DND-41 (cell line): Measurements from ENCODE around the gene LMBR1L.
A peak's percentile ranks its signal among the peaks of the same experiment; 100 is the strongest.
"Not testable (repeated sequence)": the region's sequence is repeated elsewhere in the genome, so short reads cannot be mapped to it uniquely, and the experiment has no call there.

Source experiments
- ATAC-seq: fragments of 200-7000 bp; cut with Tn5 transposase; 3 replicates; pipeline ENCODE4 v1.9.1; 2021; ENCODE audit warnings: low read depth; ENCODE audit not compliant: insufficient read depth
- DNase-seq: peaks from one replicate; pipeline ENCODE4 v3.0.0-alpha.2; 2020
- H2AFZ ChIP-seq: 2 replicates; pipeline ENCODE4 v1.6.0; 2012; ENCODE audit warnings: low read depth, low read length
- H3K27ac ChIP-seq: 2 replicates; pipeline ENCODE4 v1.5.1; 2012; ENCODE audit warnings: low read length, inconsistent platforms
- H3K27me3 ChIP-seq: fragments of 200-600 bp; sonication (generic); 2 replicates; pipeline ENCODE4 v1.6.0; 2012; ENCODE audit warnings: low read length, mild to moderate bottlenecking, inconsistent platforms; ENCODE audit not compliant: insufficient read depth, poor library complexity
- H3K36me3 ChIP-seq: 2 replicates; pipeline ENCODE4 v1.5.1; 2012; ENCODE audit warnings: low read length, inconsistent platforms; ENCODE audit not compliant: insufficient read depth
- H3K4me1 ChIP-seq: 2 replicates; pipeline ENCODE4 v1.5.1; 2012; ENCODE audit warnings: mild to moderate bottlenecking, low read length; ENCODE audit not compliant: insufficient read depth
- H3K4me2 ChIP-seq: 2 replicates; pipeline ENCODE4 v1.6.0; 2012; ENCODE audit warnings: mild to moderate bottlenecking, moderate library complexity, low read length, inconsistent platforms; ENCODE audit not compliant: insufficient read depth
- H3K4me3 ChIP-seq, 2 experiments: fragments of 200-600 bp in 1 of 2; shearing (Covaris generic) in 1 of 2; 2 replicates each; pipeline ENCODE4 v1.5.1; 2012 to 2016; ENCODE audit warnings: inconsistent platforms in 2 of 2, low read length in 2 of 2, mild to moderate bottlenecking in 2 of 2, low read depth in 1 of 2, moderate library complexity in 1 of 2
- H3K79me2 ChIP-seq: 2 replicates; pipeline ENCODE4 v1.6.0; 2012; ENCODE audit warnings: low read length, inconsistent platforms; ENCODE audit not compliant: insufficient read depth
- H3K9ac ChIP-seq: 2 replicates; pipeline ENCODE4 v1.6.0; 2012; ENCODE audit warnings: low read depth, mild to moderate bottlenecking, inconsistent platforms, low read length, moderate library complexity
- H3K9me3 ChIP-seq: 2 replicates; pipeline ENCODE4 v1.5.1; 2012; ENCODE audit warnings: low read length, moderate library complexity, mild to moderate bottlenecking, inconsistent platforms; ENCODE audit not compliant: insufficient read depth, severe bottlenecking
- H4K20me1 ChIP-seq: 2 replicates; pipeline ENCODE4 v1.6.0; 2012; ENCODE audit warnings: low read length; ENCODE audit not compliant: insufficient read depth
- EZH2 ChIP-seq: IDR thresholded peaks from 3 replicates; pipeline ENCODE4 v1.6.1; 2012; ENCODE audit warnings: borderline replicate concordance, low read depth, mild to moderate bottlenecking, moderate library complexity, low read length, inconsistent platforms; ENCODE audit not compliant: severe bottlenecking
- TF ChIP-seq, protein P1 (sequence below): IDR thresholded peaks from 2 replicates; pipeline ENCODE4 v1.5.1; 2012; ENCODE audit warnings: borderline replicate concordance, low read length, moderate library complexity, mild to moderate bottlenecking; ENCODE audit not compliant: poor library complexity, severe bottlenecking; ENCODE audit errors: extremely low read depth

The LMBR1L gene

GRCh38 chr12:49138587-49138986 lies 27.9 kb upstream of the LMBR1L start:
- peaks cover 6% of the 10 kb centered on the region; the same call in 1 of the 2 replicates for H3K79me2 ChIP-seq
- H3K9ac ChIP-seq = no peak overlapping the region
- no peaks in the 10 kb centered on the region for H3K27me3 ChIP-seq
- no peak overlapping the region for H3K27ac ChIP-seq
- H3K4me2 ChIP-seq = no peak overlapping the region
- H3K4me1 ChIP-seq = peaks cover 4% of the 10 kb centered on the region
- ATAC-seq (no peak), DNase-seq (no peak)
- no peak overlapping the region for H3K4me3 ChIP-seq
- TF ChIP-seq EZH2 = no peak
- TF ChIP-seq, protein P1, sequence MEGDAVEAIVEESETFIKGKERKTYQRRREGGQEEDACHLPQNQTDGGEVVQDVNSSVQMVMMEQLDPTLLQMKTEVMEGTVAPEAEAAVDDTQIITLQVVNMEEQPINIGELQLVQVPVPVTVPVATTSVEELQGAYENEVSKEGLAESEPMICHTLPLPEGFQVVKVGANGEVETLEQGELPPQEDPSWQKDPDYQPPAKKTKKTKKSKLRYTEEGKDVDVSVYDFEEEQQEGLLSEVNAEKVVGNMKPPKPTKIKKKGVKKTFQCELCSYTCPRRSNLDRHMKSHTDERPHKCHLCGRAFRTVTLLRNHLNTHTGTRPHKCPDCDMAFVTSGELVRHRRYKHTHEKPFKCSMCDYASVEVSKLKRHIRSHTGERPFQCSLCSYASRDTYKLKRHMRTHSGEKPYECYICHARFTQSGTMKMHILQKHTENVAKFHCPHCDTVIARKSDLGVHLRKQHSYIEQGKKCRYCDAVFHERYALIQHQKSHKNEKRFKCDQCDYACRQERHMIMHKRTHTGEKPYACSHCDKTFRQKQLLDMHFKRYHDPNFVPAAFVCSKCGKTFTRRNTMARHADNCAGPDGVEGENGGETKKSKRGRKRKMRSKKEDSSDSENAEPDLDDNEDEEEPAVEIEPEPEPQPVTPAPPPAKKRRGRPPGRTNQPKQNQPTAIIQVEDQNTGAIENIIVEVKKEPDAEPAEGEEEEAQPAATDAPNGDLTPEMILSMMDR = no peak
- H3K9me3 ChIP-seq = no peaks in the 10 kb centered on the region
- no peaks in the 10 kb centered on the region for H3K36me3 ChIP-seq
- H2AFZ ChIP-seq = no peak overlapping the region
- no peaks in the 10 kb centered on the region for H4K20me1 ChIP-seq

GRCh38 chr12:49137476-49137875 lies 26.8 kb upstream of the LMBR1L start:
- H4K20me1 ChIP-seq = no peaks in the 10 kb centered on the region
- H3K79me2 ChIP-seq = peaks cover 17% of the 10 kb centered on the region
- peak overlapping the region; percentile 21; the same call in 1 of the 2 replicates for H3K9ac ChIP-seq
- no peak overlapping the region for H3K4me2 ChIP-seq
- peaks cover 15% of the 10 kb centered on the region for H3K4me1 ChIP-seq
- H3K27me3 ChIP-seq = no peaks in the 10 kb centered on the region
- H3K36me3 ChIP-seq = no peaks in the 10 kb centered on the region
- no peak overlapping the region for H3K27ac ChIP-seq
- H3K4me3 ChIP-seq = no peak overlapping the region
- H2AFZ ChIP-seq = no peak overlapping the region
- H3K9me3 ChIP-seq = no peaks in the 10 kb centered on the region
- ATAC-seq (no peak), DNase-seq (no peak)
- no peak for TF ChIP-seq EZH2
- TF ChIP-seq, protein P1 = no peak

DNA sequence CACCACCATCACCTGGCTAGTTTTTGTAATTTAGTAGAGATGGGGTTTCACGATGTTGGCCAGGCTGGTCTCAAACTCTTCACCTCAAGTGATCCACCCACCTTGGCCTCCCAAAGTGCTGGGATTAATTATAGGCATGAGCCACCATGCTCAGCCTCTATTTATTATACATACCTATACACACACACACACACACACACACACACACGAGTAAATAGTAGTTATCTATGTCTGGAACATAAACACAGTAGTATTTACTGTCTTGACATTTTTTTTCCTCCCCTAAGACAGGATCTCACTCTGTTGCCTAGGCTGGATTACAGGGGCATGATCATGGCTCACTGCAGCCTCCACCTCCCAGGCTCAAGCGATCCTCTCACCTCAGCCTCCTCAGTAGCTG lies 26.4 kb upstream of the LMBR1L start:
- not testable (repeated sequence) for H3K4me2 ChIP-seq, H3K9ac ChIP-seq, H3K36me3 ChIP-seq, H2AFZ ChIP-seq, H4K20me1 ChIP-seq, DNase-seq, H3K27me3 ChIP-seq, H3K9me3 ChIP-seq, H3K4me3 ChIP-seq, ATAC-seq, H3K27ac ChIP-seq
- peaks cover 22% of the 10 kb centered on the region for H3K79me2 ChIP-seq
- peaks cover 20% of the 10 kb centered on the region for H3K4me1 ChIP-seq

GRCh38 chr12:49133590-49133989 lies 22.9 kb upstream of the LMBR1L start:
- Histone ChIP-seq H3K4me1 (peaks cover 38% of the 10 kb centered on the region), H3K79me2 (peaks cover 51% of the 10 kb centered on the region), H3K27me3 (no peaks in the 10 kb centered on the region), H4K20me1 (peaks cover 20% of the 10 kb centered on the region), H3K9ac (peak overlapping the region; percentile 99; the same call in 1 of the 2 replicates), H2AFZ (no peak overlapping the region), H3K4me3 (no peak overlapping the region), H3K9me3 (no peaks in the 10 kb centered on the region), H3K4me2 (peak overlapping the region; percentile 78), H3K36me3 (peaks cover 25% of the 10 kb centered on the region), H3K27ac (no peak overlapping the region)
- DNase-seq = no peak
- TF ChIP-seq EZH2 = no peak
- TF ChIP-seq, protein P1 = no peak
- no peak for ATAC-seq
